ENCODE data around the gene GFPT2. TPM values are rescaled to one million over a fixed set of nuclear protein-coding genes. Genes with fewer than 3 reads are reported as not detected.

The GFPT2 gene
- total and polyA plus RNA-seq, 9 of the 15 experiments (the other 6 are each of a cell fraction or from before 2014, with no cell fraction given) = 0.07 to 0.14 (median 0.08) TPM; not detected in 6

DNA sequence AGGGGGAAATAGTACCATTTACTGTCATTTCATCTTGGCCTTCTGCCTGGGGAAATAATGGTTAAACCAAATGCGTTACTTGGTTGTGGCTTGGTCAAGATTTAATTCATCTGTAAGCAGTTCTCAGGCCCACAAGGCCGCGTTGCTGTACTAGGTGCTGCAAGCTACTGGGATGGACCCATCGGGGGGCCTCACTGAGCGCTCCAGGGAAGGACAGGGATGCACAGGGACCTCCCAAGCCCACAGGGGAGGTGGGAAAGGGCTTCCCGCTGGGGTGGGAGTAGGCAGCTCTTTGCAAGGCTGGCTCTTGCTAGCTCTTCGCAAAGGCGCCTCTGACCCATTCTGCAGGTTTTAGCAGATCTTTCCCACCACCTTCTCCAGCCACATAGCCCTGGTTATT lies 8.0 kb downstream of the GFPT2 start:
- Histone ChIP-seq H4K20me1 (replicated peaks; ENCODE audit: control insufficient read depth, insufficient read depth, low read length) (no peaks in the 10 kb centered on the region), H3K27ac (ENCODE audit: extremely low read depth, low read depth, low read length) (no peak overlapping the region), H3K4me3 (no peak overlapping the region), H3K79me2 (ENCODE audit: control insufficient read depth, insufficient read depth, low read length) (no peaks in the 10 kb centered on the region), H3K4me2 (ENCODE audit: insufficient read depth, low read length) (no peak overlapping the region), H3K36me3 (ENCODE audit: control insufficient read depth, insufficient read depth, low read length) (no peaks in the 10 kb centered on the region), H3K27me3 (ENCODE audit: control insufficient read depth in 2 of 2, insufficient read depth in 2 of 2, low read length in 2 of 2) (peaks cover 28 to 77% of the 10 kb centered on the region in 2 experiments; a peak in 4 of 5 replicates), H3K4me1 (replicated peaks in 1 of 2; ENCODE audit: control insufficient read depth in 2 of 2, insufficient read depth in 2 of 2, low read length in 2 of 2) (peaks cover 0 to 3% of the 10 kb centered on the region in 2 experiments; a peak in 2 of 5 replicates), H3K9ac (ENCODE audit: insufficient read depth in 1 of 2, low read depth in 2 of 2, low read length in 2 of 2) (no peak overlapping the region), H3K9me1 (ENCODE audit: control insufficient read depth, insufficient read depth, low read length) (no peaks in the 10 kb centered on the region), H3K9me3 (replicated peaks; ENCODE audit: control insufficient read depth, insufficient read depth, low read depth, low read length) (no peaks in the 10 kb centered on the region), H2AFZ (ENCODE audit: low read depth, low read length) (no peak overlapping the region)
- CTCF ChIA-PET (ENCODE audit: low intra/inter-chr PET ratio) = no interaction called here
- FAIRE-seq (no peak), DNase-seq (ENCODE audit: extremely low read depth in 1 of 4, low spot score in 3 of 4) (no peak), ATAC-seq (no peak)
- intact Hi-C loops (cut with micrococcal nuclease) (no loop called here), in situ Hi-C loops (cut with MboI) (no loop called here)
- 2% methylated on average over 8 of the region's 8 CpGs for WGBS (ENCODE audit: insufficient coverage, low coverage, missing lambda C conversion rate)
- TF ChIP-seq NFE2L1 (tag; IDR thresholded peaks at IDR 0.05; ENCODE audit: borderline replicate concordance, low read depth) (no peak), GATAD2B (IDR thresholded peaks at IDR 0.05; ENCODE audit: borderline replicate concordance) (no peak)
- BruUV-seq (replicated peaks) = no TSS peak
- POLR2A ChIA-PET = interaction anchor here (0.7 to 0.9 kb wide), 2 partner anchors 16 to 541 kb away, joined by 3 to 4 read pairs; no protein-coding TSS in a partner anchor

DNA sequence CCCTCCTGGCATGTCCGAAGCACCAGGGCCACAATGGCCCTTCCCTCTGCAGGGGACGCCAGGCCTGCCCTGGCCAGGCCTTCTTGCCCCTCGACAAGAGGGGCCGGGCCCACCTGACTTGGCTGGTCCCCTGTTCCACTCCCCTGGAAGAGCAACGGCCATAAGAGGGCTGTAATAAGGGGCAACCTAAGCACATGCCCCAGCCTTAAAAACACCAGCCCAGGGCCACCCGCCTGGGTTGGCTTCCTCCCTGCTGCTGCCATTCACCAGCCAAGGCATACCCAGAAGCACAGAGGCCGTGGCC lies 8.5 kb downstream of the GFPT2 start:
- CTCF ChIA-PET (ENCODE audit: low intra/inter-chr PET ratio) = no interaction called here

More for the DNA sequence above, 8.5 kb downstream of the GFPT2 start:
- H2AFZ ChIP-seq (ENCODE audit: low read depth, low read length) = no peak overlapping the region
- H4K20me1 ChIP-seq (replicated peaks; ENCODE audit: control insufficient read depth, insufficient read depth, low read length) = no peaks in the 10 kb centered on the region
- peaks cover 0 to 3% of the 10 kb centered on the region in 2 experiments; a peak in 2 of 5 replicates for H3K4me1 ChIP-seq (replicated peaks in 1 of 2; ENCODE audit: control insufficient read depth in 2 of 2, insufficient read depth in 2 of 2, low read length in 2 of 2)
- POLR2A ChIA-PET = no interaction called here
- no peaks in the 10 kb centered on the region for H3K9me1 ChIP-seq (ENCODE audit: control insufficient read depth, insufficient read depth, low read length)
- no peak overlapping the region for H3K4me3 ChIP-seq
- H3K9ac ChIP-seq (ENCODE audit: insufficient read depth in 1 of 2, low read depth in 2 of 2, low read length in 2 of 2) = no peak overlapping the region
- H3K36me3 ChIP-seq (ENCODE audit: control insufficient read depth, insufficient read depth, low read length) = no peaks in the 10 kb centered on the region
- intact Hi-C loops (cut with micrococcal nuclease) (no loop called here), in situ Hi-C loops (cut with MboI) (no loop called here)
- no peaks in the 10 kb centered on the region for H3K79me2 ChIP-seq (ENCODE audit: control insufficient read depth, insufficient read depth, low read length)
- BruUV-seq (replicated peaks) = no TSS peak
- no peak for FAIRE-seq
- H3K9me3 ChIP-seq (replicated peaks; ENCODE audit: control insufficient read depth, insufficient read depth, low read depth, low read length) = no peaks in the 10 kb centered on the region
- no peak overlapping the region for H3K27ac ChIP-seq (ENCODE audit: extremely low read depth, low read depth, low read length)
- TF ChIP-seq, protein P1, sequence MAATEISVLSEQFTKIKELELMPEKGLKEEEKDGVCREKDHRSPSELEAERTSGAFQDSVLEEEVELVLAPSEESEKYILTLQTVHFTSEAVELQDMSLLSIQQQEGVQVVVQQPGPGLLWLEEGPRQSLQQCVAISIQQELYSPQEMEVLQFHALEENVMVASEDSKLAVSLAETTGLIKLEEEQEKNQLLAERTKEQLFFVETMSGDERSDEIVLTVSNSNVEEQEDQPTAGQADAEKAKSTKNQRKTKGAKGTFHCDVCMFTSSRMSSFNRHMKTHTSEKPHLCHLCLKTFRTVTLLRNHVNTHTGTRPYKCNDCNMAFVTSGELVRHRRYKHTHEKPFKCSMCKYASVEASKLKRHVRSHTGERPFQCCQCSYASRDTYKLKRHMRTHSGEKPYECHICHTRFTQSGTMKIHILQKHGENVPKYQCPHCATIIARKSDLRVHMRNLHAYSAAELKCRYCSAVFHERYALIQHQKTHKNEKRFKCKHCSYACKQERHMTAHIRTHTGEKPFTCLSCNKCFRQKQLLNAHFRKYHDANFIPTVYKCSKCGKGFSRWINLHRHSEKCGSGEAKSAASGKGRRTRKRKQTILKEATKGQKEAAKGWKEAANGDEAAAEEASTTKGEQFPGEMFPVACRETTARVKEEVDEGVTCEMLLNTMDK (IDR thresholded peaks at IDR 0.05; ENCODE audit: borderline replicate concordance, insufficient read depth, low read depth, low read length, poor library complexity, severe bottlenecking) = no peak
- TF ChIP-seq SP2 (IDR thresholded peaks at IDR 0.05; ENCODE audit: extremely low read depth, low read depth, low read length, poor library complexity, severe bottlenecking) = no peak
- TF ChIP-seq ARNT (IDR thresholded peaks at IDR 0.05) = no peak
- TF ChIP-seq, protein P2, sequence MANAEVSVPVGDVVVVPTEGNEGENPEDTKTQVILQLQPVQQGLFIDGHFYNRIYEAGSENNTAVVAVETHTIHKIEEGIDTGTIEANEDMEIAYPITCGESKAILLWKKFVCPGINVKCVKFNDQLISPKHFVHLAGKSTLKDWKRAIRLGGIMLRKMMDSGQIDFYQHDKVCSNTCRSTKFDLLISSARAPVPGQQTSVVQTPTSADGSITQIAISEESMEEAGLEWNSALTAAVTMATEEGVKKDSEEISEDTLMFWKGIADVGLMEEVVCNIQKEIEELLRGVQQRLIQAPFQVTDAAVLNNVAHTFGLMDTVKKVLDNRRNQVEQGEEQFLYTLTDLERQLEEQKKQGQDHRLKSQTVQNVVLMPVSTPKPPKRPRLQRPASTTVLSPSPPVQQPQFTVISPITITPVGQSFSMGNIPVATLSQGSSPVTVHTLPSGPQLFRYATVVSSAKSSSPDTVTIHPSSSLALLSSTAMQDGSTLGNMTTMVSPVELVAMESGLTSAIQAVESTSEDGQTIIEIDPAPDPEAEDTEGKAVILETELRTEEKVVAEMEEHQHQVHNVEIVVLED (CRISPR knock-in tag; IDR thresholded peaks at IDR 0.05) = no peak
- WGBS (ENCODE audit: insufficient coverage, low coverage, missing lambda C conversion rate) = 2% methylated on average over 7 of the region's 7 CpGs
- H3K27me3 ChIP-seq (ENCODE audit: control insufficient read depth in 2 of 2, insufficient read depth in 2 of 2, low read length in 2 of 2) = peaks cover 28 to 76% of the 10 kb centered on the region in 2 experiments; a peak in 4 of 5 replicates
- H3K4me2 ChIP-seq (ENCODE audit: insufficient read depth, low read length) = no peak overlapping the region
- no peak for DNase-seq (ENCODE audit: extremely low read depth in 1 of 4, low spot score in 3 of 4)
- ATAC-seq = no peak

Measured in K562 (cell line).